A673 (cell line): ENCODE results near the gene OGG1.

Source experiments
- CTCF ChIP-seq: fragments of 300-800, 200-600 bp; sonication (generic); conservative IDR thresholded peaks from 2 replicates; pipeline ENCODE4 v1.5.1; 2017; ENCODE audit warnings: low read depth, mild to moderate bottlenecking, antibody characterized with exemption, low read length, moderate library complexity, mixed read lengths
- EZH2 ChIP-seq: fragments of 200-600 bp; sonication (generic); IDR thresholded peaks from 2 replicates; pipeline ENCODE4 v1.6.1; 2017; ENCODE audit warnings: borderline replicate concordance, low read depth, mild to moderate bottlenecking, mixed read lengths, antibody characterized with exemption, low read length; ENCODE audit not compliant: poor library complexity, severe bottlenecking

- TF ChIP-seq CTCF, result no peak
- no peak for TF ChIP-seq EZH2
Measured at GRCh38 chr3:9760779-9761505, 11.2 kb downstream of the OGG1 start.
